Measurements from ENCODE around the gene GPR158. TPM values are rescaled to one million over a fixed set of nuclear protein-coding genes. Genes with fewer than 3 reads are reported as not detected.

Gene GPR158
- total RNA-seq, 2 donors from 2014 or later, result 0.09 to 0.29 TPM

DNA sequence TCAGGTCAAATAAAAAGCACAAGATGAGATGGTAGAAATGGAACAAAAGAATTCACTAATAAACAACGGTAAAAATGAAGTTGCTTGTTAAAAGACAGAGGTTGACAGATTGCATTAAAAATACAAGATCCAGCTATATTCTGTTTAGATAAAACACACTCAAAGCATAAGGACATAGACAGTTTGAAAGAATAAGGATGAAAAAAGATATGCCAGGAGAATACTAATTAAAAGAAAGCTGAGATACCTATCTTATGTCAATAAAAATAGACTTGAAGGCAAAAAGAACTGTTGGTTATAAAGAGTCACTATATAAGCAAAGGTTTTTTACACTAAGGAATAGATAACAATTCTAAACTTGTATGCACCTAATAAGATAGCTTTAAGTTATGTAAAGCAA is 105.3 kb downstream of the GPR158 start:
- 100% methylated on average over 1 of the region's 1 CpG; no CpG with 5 or more reads in 1 of the 2 experiments for WGBS, 2 experiments (ENCODE audit: insufficient coverage in 1 of 2, insufficient read length in 1 of 2)
- Histone ChIP-seq H3K9ac (ENCODE audit: extremely low read depth, low read length, poor library complexity, severe bottlenecking) (no peak overlapping the region), H3K4me3 (ENCODE audit: low read length) (no peak overlapping the region), H3K27me3 (ENCODE audit: control insufficient read depth, insufficient read depth, low read length, poor library complexity, severe bottlenecking) (no peaks in the 10 kb centered on the region), H3K27ac (ENCODE audit: low read depth, low read length) (no peak overlapping the region), H3K9me3 (ENCODE audit: control insufficient read depth, low read length) (peaks cover 19% of the 10 kb centered on the region), H3K36me3 (ENCODE audit: control insufficient read depth, insufficient read depth, low read length) (no peaks in the 10 kb centered on the region), H3K4me1 (ENCODE audit: control insufficient read depth, insufficient read depth, low read length) (no peaks in the 10 kb centered on the region)
- TF ChIP-seq, protein P1, sequence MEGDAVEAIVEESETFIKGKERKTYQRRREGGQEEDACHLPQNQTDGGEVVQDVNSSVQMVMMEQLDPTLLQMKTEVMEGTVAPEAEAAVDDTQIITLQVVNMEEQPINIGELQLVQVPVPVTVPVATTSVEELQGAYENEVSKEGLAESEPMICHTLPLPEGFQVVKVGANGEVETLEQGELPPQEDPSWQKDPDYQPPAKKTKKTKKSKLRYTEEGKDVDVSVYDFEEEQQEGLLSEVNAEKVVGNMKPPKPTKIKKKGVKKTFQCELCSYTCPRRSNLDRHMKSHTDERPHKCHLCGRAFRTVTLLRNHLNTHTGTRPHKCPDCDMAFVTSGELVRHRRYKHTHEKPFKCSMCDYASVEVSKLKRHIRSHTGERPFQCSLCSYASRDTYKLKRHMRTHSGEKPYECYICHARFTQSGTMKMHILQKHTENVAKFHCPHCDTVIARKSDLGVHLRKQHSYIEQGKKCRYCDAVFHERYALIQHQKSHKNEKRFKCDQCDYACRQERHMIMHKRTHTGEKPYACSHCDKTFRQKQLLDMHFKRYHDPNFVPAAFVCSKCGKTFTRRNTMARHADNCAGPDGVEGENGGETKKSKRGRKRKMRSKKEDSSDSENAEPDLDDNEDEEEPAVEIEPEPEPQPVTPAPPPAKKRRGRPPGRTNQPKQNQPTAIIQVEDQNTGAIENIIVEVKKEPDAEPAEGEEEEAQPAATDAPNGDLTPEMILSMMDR (conservative IDR thresholded peaks at IDR 0.05), result no peak
- Mint-ChIP-seq H3K4me3 (no peak overlapping the region), H3K9me3 (peaks cover 26% of the 10 kb centered on the region), H3K36me3 (ENCODE audit: low read depth) (no peaks in the 10 kb centered on the region), H3K4me1 (no peaks in the 10 kb centered on the region), H3K27me3 (ENCODE audit: insufficient read depth) (no peaks in the 10 kb centered on the region), H3K27ac (no peak overlapping the region)
- no peak for DNase-seq

- Mint-ChIP-seq H3K9me3 (peaks cover 31% of the 10 kb centered on the region), H3K27me3 (ENCODE audit: insufficient read depth) (no peaks in the 10 kb centered on the region)
- DNase-seq, result no peak
Measured at GRCh38 chr10:25280573-25280972, 105.8 kb downstream of the GPR158 start.

DNA sequence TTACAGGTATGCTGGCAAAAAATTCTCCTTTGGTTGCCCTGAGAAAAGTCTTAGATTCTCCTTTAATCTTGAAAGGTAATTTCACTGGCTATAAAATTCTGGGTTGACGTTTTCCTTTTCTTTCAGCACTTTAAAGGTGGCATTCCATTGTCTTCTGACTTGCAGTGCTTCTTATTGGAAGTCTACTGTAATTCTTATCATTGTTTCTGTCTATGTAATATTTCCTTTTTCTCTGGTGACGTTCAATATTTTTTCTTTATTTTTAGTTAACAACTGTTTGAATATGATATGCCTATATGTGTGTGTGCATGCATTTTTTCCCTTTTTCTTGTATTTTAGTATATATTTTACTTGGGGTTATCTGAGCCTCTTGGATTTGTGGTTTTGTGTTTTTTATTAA is 111.0 kb downstream of the GPR158 start:
- Mint-ChIP-seq H3K4me1 (no peaks in the 10 kb centered on the region), H3K36me3 (ENCODE audit: low read depth) (no peaks in the 10 kb centered on the region), H3K27ac (no peak overlapping the region), H3K9me3 (peaks cover 19% of the 10 kb centered on the region), H3K4me3 (no peak overlapping the region), H3K27me3 (ENCODE audit: insufficient read depth) (no peaks in the 10 kb centered on the region)
- Histone ChIP-seq H3K4me3 (ENCODE audit: low read length) (no peak overlapping the region), H3K4me1 (ENCODE audit: control insufficient read depth, insufficient read depth, low read length) (no peaks in the 10 kb centered on the region), H3K9ac (ENCODE audit: extremely low read depth, low read length, poor library complexity, severe bottlenecking) (no peak overlapping the region), H3K27me3 (ENCODE audit: control insufficient read depth, insufficient read depth, low read length, poor library complexity, severe bottlenecking) (no peaks in the 10 kb centered on the region), H3K36me3 (ENCODE audit: control insufficient read depth, insufficient read depth, low read length) (no peaks in the 10 kb centered on the region), H3K9me3 (ENCODE audit: control insufficient read depth, low read length) (peaks cover 18% of the 10 kb centered on the region), H3K27ac (ENCODE audit: low read depth, low read length) (no peak overlapping the region)
- TF ChIP-seq, protein P1 (conservative IDR thresholded peaks at IDR 0.05), result no peak
- no peak for DNase-seq
- 67 to 83% methylated on average over 1 of the region's 2 CpGs for WGBS, 2 experiments (ENCODE audit: insufficient coverage in 1 of 2, insufficient read length in 1 of 2)

More at GRCh38 chr10:25280573-25280972, 105.8 kb downstream of the GPR158 start:
- H3K27ac ChIP-seq (ENCODE audit: low read depth, low read length), result no peak overlapping the region
- no peaks in the 10 kb centered on the region for H3K27me3 ChIP-seq (ENCODE audit: control insufficient read depth, insufficient read depth, low read length, poor library complexity, severe bottlenecking)
- TF ChIP-seq, protein P1 (conservative IDR thresholded peaks at IDR 0.05), result no peak
- H3K36me3 ChIP-seq (ENCODE audit: control insufficient read depth, insufficient read depth, low read length), result no peaks in the 10 kb centered on the region
- 88 to 93% methylated on average over 2 to 5 of the region's 7 CpGs for WGBS, 2 experiments (ENCODE audit: insufficient coverage in 1 of 2, insufficient read length in 1 of 2)
- Mint-ChIP-seq H3K4me1 (no peaks in the 10 kb centered on the region), H3K36me3 (ENCODE audit: low read depth) (no peaks in the 10 kb centered on the region), H3K27ac (no peak overlapping the region), H3K4me3 (no peak overlapping the region)
- H3K4me3 ChIP-seq (ENCODE audit: low read length), result no peak overlapping the region
- no peaks in the 10 kb centered on the region for H3K4me1 ChIP-seq (ENCODE audit: control insufficient read depth, insufficient read depth, low read length)
- H3K9me3 ChIP-seq (ENCODE audit: control insufficient read depth, low read length), result peaks cover 24% of the 10 kb centered on the region
- no peak overlapping the region for H3K9ac ChIP-seq (ENCODE audit: extremely low read depth, low read length, poor library complexity, severe bottlenecking)
